GM10248 (cell line): ENCODE results near the gene DCTD.
"Not testable (repeated sequence)": the region's sequence is repeated elsewhere in the genome, so short reads cannot be mapped to it uniquely, and the experiment has no call there.

ENCODE experiments used
- CTCF ChIA-PET: fragments of 300-600 bp; sonication (Branson Sonifier 250); formaldehyde crosslinking; extraction: SDS; loops from one replicate; lab custom pipeline; 2021; ENCODE audit warnings: antibody characterized with exemption; lab: Yijun Ruan, JAX
- POLR2A ChIA-PET: fragments of 350-650 bp; sonication (Branson Sonifier 250); formaldehyde crosslinking; extraction: SDS; loops from one replicate; lab custom pipeline; 2020; ENCODE audit warnings: antibody characterized with exemption; lab: Yijun Ruan, JAX
- DNase-seq: peaks from one replicate; pipeline ENCODE4 v3.0.0; 2012; ENCODE audit errors: extremely low spot score
- TF ChIP-seq, protein P1 (sequence below): IDR thresholded peaks from 2 replicates; pipeline ENCODE4 v1.5.1; 2012; ENCODE audit warnings: mild to moderate bottlenecking, low read depth; ENCODE audit errors: extremely low read depth, missing control alignments, control extremely low read depth

The DCTD gene

DNA sequence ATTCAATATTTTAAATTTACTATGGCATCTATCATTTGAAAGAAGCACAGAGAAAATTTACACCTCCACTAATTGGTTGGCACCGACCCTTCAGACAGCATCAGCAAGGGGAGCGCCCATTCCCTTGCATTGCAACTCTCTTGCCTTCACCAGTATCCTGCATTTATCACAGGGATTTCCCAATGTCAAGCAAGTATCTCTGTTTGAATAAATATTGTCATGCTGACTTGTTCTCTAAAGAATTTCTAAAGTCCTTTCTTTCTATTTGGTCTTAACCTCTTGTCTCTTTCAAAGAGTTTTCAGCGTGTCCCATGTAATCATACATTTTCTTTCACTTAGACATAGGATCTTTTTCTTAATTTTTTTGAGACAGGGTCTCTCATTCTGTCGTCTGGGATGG lies 10.4 kb downstream of the DCTD start:
- TF ChIP-seq, protein P1, sequence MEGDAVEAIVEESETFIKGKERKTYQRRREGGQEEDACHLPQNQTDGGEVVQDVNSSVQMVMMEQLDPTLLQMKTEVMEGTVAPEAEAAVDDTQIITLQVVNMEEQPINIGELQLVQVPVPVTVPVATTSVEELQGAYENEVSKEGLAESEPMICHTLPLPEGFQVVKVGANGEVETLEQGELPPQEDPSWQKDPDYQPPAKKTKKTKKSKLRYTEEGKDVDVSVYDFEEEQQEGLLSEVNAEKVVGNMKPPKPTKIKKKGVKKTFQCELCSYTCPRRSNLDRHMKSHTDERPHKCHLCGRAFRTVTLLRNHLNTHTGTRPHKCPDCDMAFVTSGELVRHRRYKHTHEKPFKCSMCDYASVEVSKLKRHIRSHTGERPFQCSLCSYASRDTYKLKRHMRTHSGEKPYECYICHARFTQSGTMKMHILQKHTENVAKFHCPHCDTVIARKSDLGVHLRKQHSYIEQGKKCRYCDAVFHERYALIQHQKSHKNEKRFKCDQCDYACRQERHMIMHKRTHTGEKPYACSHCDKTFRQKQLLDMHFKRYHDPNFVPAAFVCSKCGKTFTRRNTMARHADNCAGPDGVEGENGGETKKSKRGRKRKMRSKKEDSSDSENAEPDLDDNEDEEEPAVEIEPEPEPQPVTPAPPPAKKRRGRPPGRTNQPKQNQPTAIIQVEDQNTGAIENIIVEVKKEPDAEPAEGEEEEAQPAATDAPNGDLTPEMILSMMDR = no peak

GRCh38 chr4:182905038-182905437 lies 12.1 kb downstream of the DCTD start:
- POLR2A ChIA-PET = no interaction called here
- TF ChIP-seq, protein P1 = no peak
- DNase-seq = no peak
- CTCF ChIA-PET = interaction anchor here (0.7 to 2.6 kb wide), 3 partner anchors 10 to 20 kb away, joined by 3 to 9 read pairs (median 5); no protein-coding TSS in a partner anchor

More for the DNA sequence above, 10.4 kb downstream of the DCTD start:
- DNase-seq = no peak
- POLR2A ChIA-PET = no interaction called here
- CTCF ChIA-PET = interaction anchor here (0.9 kb wide), 1 partner anchor 12 kb away, joined by 6 read pairs; no protein-coding TSS in a partner anchor

DNA sequence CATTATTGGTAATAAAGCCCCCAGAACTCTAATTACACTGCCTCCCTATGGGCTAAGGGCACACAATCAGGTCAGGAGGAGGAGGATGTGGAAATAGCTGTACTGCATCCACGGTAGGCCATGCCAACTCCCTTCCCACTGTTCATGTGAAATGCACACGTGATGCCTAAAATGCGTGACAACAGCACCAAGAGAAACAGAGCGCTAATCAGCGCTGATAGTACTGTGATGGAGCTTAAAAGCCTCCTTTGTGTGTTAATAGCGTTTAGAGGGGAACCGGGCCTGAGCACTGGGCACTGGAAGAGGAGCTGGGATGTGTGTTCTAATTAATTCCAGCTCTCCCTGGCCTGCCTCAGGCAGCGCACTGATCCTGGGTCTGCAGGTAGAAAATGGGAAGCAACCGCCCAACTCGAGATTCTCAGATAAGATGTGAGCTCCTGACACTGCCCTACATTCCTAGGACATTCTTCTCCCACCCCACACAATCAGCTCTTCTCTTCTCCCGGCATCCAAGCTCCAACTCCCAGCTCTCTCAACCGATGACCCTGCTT lies 12.9 kb downstream of the DCTD start:
- TF ChIP-seq, protein P1 = no peak
- no peak for DNase-seq
- ChIA-PET POLR2A (interaction anchor here (0.6 kb wide), 1 partner anchor 1830 kb away, joined by 5 read pairs; no protein-coding TSS in a partner anchor), CTCF (interaction anchor here (1.0 to 2.6 kb wide), 3 partner anchors 11 to 20 kb away, joined by 5 to 9 read pairs (median 6); no protein-coding TSS in a partner anchor)

DNA sequence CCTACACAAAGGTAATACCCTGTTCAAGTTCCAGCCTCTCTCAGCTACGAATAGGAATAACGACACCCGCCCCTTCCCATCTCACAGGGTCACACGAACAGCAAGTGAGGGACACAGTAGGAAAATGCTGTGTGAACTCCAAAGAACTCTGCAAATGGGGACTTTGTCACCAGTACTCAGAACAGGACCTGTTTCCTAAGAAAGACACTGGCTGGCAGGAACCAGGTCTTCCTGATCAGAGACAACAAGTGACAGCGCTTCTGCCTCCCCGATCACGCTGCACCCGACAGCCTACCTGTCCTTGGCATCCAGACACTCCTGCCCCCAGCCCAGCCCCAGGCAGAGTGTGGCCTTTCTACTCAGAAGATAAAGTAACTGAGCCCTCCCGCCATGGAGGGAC lies 14.2 kb downstream of the DCTD start:
- ChIA-PET CTCF (interaction anchor here (2.6 kb wide), 1 partner anchor 12 kb away, joined by 9 read pairs; no protein-coding TSS in a partner anchor), POLR2A (no interaction called here)
- TF ChIP-seq, protein P1 = no peak
- DNase-seq = no peak

DNA sequence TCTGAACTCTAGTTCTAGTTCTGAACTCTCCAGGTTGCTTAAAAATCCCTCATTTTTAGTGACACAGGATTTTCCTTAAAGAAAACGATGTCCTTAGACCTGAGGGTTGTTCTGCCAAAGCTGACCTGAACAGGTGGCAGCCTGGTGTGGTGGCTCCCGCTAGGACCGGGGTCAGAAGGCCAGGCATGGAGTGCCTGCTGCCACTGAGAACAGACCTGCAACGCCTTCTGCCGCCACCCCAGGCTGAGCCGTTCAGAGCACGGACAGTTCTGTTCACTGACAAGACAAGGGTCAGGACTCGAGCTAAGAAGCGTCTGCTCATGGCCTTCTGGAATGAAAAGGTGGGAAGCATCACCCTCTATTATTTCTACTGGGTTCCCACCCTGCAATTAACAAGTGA lies 15.8 kb downstream of the DCTD start:
- ChIA-PET CTCF (interaction anchor here (0.8 to 2.2 kb wide), 4 partner anchors 9 to 23 kb away, joined by 3 to 5 read pairs (median 3); no protein-coding TSS in a partner anchor), POLR2A (no interaction called here)
- TF ChIP-seq, protein P1 = no peak
- DNase-seq = no peak

GRCh38 chr4:182900021-182900420 lies 17.2 kb downstream of the DCTD start:
- DNase-seq, CTCF ChIA-PET, POLR2A ChIA-PET: not testable (repeated sequence)

DNA sequence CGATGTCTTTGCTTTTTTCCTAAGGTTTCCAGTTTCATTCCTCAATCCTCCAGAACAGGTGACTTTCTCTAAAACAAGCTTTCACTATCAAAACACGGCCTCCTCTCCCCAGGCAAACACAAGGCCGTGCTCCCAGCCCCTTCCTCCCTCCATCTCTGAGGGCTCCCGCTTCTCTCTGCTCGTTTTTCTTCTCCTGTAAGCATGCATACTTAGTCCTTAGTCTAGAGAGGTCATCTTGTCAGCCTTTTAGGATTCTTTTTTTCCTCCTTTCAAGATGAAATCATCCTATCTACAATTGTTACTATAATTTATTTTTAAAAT lies 18.7 kb downstream of the DCTD start:
- CTCF ChIA-PET = no interaction called here
- POLR2A ChIA-PET = no interaction called here

More for the DNA sequence above, 18.7 kb downstream of the DCTD start:
- no peak for DNase-seq
- TF ChIP-seq, protein P1 = no peak
